ENCODE data around the gene RAD9A.

The RAD9A gene

DNA sequence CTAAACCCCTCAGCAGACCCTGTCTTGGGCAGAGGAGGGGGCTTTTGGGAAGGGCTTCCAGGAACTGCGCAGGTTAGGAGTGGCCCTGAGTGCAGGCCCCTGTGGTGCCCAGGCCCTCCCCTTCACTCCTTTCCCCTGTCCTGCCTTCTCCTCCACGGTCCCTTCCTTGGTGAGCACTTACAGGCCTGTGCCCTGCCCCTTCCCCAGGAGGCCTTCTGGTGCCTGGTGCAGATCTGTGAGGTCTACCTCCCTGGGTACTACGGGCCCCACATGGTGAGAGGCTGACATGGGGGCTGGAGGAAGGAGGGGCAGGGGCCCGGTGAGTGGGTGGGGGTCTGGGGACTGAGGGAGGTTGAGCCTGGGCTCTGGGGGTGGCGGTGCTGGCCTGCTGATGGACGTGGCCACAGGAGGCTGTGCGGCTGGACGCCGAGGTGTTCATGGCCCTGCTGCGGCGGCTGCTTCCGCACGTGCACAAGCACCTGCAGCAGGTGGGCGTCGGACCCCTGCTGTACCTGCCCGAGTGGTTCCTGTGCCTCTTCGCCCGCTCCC, 14.7 kb downstream of the RAD9A start:
- H3K4me3 ChIP-seq (replicated peaks; ENCODE audit: low read depth, low read length): no peak overlapping the region
- TF ChIP-seq, protein P1, sequence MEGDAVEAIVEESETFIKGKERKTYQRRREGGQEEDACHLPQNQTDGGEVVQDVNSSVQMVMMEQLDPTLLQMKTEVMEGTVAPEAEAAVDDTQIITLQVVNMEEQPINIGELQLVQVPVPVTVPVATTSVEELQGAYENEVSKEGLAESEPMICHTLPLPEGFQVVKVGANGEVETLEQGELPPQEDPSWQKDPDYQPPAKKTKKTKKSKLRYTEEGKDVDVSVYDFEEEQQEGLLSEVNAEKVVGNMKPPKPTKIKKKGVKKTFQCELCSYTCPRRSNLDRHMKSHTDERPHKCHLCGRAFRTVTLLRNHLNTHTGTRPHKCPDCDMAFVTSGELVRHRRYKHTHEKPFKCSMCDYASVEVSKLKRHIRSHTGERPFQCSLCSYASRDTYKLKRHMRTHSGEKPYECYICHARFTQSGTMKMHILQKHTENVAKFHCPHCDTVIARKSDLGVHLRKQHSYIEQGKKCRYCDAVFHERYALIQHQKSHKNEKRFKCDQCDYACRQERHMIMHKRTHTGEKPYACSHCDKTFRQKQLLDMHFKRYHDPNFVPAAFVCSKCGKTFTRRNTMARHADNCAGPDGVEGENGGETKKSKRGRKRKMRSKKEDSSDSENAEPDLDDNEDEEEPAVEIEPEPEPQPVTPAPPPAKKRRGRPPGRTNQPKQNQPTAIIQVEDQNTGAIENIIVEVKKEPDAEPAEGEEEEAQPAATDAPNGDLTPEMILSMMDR (IDR thresholded peaks at IDR 0.05; ENCODE audit: low read depth, low read length, missing control alignments): no peak
- DNase-seq (ENCODE audit: extremely low read depth, low read depth): no peak

DNA sequence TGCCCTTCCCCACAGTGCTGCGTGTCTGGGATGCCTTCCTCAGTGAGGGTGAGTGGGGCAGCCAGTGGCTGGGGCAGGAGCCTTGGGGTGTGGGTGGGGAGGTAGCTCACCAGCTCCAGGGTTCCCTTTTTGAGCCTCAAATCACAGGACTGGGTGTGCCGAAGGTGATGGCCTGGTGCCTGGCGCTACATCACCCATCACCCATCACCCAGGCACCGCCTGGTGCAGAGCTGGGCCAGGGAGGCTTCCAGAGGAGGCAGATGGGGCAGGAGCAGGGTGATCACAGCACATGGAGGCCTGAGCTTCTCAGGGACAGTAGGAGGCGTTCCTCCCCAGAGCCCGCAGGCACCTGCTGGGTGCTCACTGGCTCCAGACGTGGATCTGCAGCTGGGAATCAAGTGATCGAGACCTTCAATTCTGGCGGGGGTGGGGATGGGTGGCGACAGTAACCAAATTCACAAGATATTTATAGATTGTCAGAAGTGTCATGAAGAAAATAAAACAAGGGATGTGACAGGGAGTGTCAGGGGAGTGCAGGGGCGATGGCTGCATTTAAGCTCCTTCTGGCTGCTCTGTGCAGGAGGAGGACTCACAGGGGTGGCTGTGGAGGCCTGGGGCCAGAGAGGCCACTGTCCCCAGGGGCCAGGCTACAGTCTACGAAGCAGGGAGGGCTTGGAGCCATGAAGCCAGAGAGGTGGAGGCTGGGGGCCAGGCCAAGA, 15.3 kb downstream of the RAD9A start:
- H3K4me3 ChIP-seq (replicated peaks; ENCODE audit: low read depth, low read length): no peak overlapping the region
- no peak for DNase-seq (ENCODE audit: extremely low read depth, low read depth)
- TF ChIP-seq, protein P1 (IDR thresholded peaks at IDR 0.05; ENCODE audit: low read depth, low read length, missing control alignments): no peak

DNA sequence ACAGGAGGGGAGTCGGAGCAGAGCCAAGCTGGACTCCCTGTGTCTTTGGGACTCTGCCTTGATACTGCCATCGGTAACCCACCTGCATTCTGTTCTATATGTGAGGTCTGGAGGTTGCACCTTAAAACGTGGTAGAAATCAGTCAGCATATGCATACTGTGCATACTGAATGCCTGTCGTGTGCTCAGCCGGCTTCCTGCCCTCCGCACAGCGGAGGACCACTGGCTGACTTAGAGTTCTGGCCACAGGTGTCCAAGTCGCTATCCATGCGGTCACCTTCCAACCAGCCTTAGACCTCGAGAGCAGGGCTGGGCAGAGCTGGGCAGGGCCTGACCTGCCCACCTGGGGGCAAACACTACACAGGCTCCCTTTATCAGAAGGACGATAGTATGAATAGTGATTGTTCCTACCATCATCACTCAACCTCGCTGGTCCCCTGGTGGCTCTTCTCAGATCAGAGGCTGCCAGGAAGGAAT, 15.9 kb downstream of the RAD9A start:
- H3K4me3 ChIP-seq (replicated peaks; ENCODE audit: low read depth, low read length): no peak overlapping the region
- TF ChIP-seq, protein P1 (IDR thresholded peaks at IDR 0.05; ENCODE audit: low read depth, low read length, missing control alignments): no peak

DNA sequence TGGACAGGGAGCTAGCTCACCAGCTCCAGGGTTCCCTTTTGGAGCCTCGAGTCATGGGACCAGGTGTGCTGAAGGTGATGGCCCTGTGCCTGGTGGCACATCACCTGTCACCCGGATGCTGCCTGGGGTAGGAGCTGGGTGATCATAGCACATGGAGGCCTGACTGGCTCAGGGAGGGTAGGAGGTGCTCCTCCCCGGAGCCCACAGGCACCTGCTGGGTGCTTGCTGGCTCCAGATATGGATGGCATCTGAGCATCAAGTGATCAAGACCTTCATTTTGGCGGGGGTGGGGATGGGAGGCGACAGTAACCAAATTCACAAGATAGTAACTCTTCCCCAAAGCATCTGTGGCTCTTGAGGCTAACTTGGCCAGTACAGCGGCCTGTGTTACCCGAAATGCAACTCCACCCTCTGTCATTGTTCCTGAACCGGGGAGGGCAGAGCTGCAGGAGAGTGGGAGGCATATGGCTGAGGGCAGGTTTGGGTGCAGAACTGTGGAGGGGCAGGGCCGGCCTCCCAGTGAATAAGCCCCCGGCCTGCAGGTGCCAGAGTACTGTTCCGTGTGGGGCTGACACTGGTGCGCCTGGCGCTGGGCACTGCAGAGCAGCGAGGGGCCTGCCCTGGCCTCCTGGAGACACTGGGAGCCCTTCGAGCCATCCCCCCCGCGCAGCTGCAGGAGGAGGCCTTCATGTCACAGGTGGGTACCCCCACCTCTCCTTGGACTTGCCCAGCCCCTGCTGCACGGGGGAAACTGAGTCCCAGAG, 16.8 kb downstream of the RAD9A start:
- no peak for DNase-seq (ENCODE audit: extremely low read depth, low read depth)
- H3K4me3 ChIP-seq (replicated peaks; ENCODE audit: low read depth, low read length): no peak overlapping the region
- TF ChIP-seq, protein P1 (IDR thresholded peaks at IDR 0.05; ENCODE audit: low read depth, low read length, missing control alignments): no peak

More for the DNA sequence above, 15.9 kb downstream of the RAD9A start:
- DNase-seq (ENCODE audit: extremely low read depth, low read depth): no peak

DNA sequence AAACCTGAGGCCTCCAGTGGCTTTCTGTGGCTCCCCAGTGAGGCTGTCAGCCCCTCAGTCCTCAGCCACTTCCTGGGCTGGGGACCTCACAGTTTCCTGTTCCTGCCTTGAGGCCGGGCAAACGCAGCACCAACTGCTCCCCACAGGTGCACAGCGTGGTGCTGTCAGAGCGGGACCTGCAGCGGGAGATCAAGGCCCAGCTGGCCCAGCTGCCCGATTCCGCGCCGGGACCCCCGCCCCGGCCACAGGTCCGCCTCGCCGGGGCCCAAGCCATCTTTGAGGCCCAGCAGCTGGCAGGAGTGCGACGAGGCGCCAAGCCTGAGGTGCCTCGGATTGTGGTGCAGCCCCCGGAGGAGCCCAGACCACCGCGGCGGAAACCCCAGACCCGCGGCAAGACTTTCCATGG, 17.5 kb downstream of the RAD9A start:
- DNase-seq (ENCODE audit: extremely low read depth, low read depth): no peak
- TF ChIP-seq, protein P1 (IDR thresholded peaks at IDR 0.05; ENCODE audit: low read depth, low read length, missing control alignments): no peak
- H3K4me3 ChIP-seq (replicated peaks; ENCODE audit: low read depth, low read length): no peak overlapping the region

DNA sequence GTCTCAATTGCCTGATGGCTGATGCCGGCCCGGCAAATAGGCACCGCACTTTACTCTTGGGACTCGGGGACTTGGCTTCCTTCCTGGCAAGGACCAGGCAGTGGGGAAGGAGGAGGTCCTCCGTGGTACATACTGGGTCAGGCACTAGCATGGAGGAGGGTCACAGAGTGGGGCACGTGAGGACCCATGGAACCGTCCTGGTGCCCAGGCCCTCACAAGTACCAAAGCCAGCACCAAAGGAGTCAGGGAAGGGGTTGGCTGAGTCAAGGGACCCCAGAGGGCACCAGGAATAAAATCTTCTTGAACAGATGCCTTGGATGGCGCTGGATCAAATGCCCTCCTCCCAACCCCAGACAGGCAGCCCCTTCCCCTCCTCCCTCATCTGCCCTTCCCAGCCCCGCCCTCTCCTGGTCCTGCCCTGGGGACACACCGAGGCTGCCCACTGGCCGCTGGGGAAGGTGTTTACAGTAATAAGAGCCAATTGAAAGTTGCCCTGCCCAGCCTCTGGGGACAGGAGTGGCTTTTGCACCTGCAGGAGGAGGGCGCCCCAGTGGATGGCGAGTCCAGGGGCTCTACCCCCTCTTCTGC, 18.1 kb downstream of the RAD9A start:
- TF ChIP-seq, protein P1 (IDR thresholded peaks at IDR 0.05; ENCODE audit: low read depth, low read length, missing control alignments): no peak
- DNase-seq (ENCODE audit: extremely low read depth, low read depth): no peak
- no peak overlapping the region for H3K4me3 ChIP-seq (replicated peaks; ENCODE audit: low read depth, low read length)

All from HFF-Myc (cell line).